Endothelial cell of umbilical vein (primary cell): Measurements from ENCODE around the gene GLP1R. TPM values are rescaled to one million over a fixed set of nuclear protein-coding genes. Genes with fewer than 3 reads are reported as not detected.

Source experiments
- BruUV-seq: library from RNA; stranded (reverse); fragments of 400-500 nt; replicated peaks from 2 replicates; lab custom pipeline; 2021; lab: Mats Ljungman, UMichigan
- CTCF ChIA-PET: fragments of 300-600, 350-600 bp; sonication (Branson Sonifier 250); formaldehyde crosslinking; loops from one replicate; lab custom pipeline; 2021; ENCODE audit warnings: antibody characterized with exemption, inconsistent platforms; lab: Charles Lee
- POLR2A ChIA-PET: fragments of 300-600, 350-600 bp; sonication (Branson Sonifier 250); formaldehyde crosslinking; loops from one replicate; lab custom pipeline; 2021; ENCODE audit warnings: antibody characterized with exemption, inconsistent platforms; lab: Charles Lee
- DNase-seq: peaks from one replicate; pipeline ENCODE4 v3.0.0-alpha.2; 2011; ENCODE audit warnings: low read depth, low spot score
- FAIRE-seq: peaks from 2 replicates; lab custom pipeline; 2011; peaks lifted over from hg19 to GRCh38; lab: Jason Lieb, UNC
- H2AFZ ChIP-seq: 2 replicates; pipeline ENCODE4 v1.6.0; 2012; ENCODE audit warnings: low read depth, low read length, control low read depth, inconsistent platforms
- H3K27ac ChIP-seq: 2 replicates; pipeline ENCODE4 v1.5.1; 2011; ENCODE audit warnings: low read depth, mild to moderate bottlenecking, control low read depth, low read length, moderate library complexity; ENCODE audit not compliant: insufficient read depth
- H3K27me3 ChIP-seq, 2 experiments: 2 replicates each; pipeline versions ENCODE4 v1.6.0 to v1.6.1; 2011; ENCODE audit warnings: low read length in 2 of 2, mixed read lengths in 1 of 2; ENCODE audit not compliant: control insufficient read depth in 2 of 2, insufficient read depth in 2 of 2
- H3K36me3 ChIP-seq, 2 experiments: 2 replicates in 1 of 2; 3 replicates in 1 of 2; pipeline ENCODE4 v1.5.1; 2011; ENCODE audit warnings: low read length in 2 of 2, mild to moderate bottlenecking in 1 of 2, moderate library complexity in 1 of 2; ENCODE audit not compliant: control insufficient read depth in 2 of 2, insufficient read depth in 2 of 2; ENCODE audit errors: extremely low read depth in 1 of 2
- H3K4me1 ChIP-seq: 3 replicates; pipeline ENCODE4 v1.5.1; 2011; ENCODE audit warnings: mild to moderate bottlenecking, low read length; ENCODE audit not compliant: control insufficient read depth, insufficient read depth; ENCODE audit errors: extremely low read depth
- H3K4me2 ChIP-seq: 2 replicates; pipeline ENCODE4 v1.6.1; 2011; ENCODE audit warnings: low read length, control low read depth, mixed read lengths; ENCODE audit not compliant: insufficient read depth
- H3K4me3 ChIP-seq, 3 experiments: fragments of 200-600 bp in 1 of 3; sonication (generic), shearing (Covaris generic) in 1 of 3; replicated peaks in 1 of 3; 2 replicates each; pipeline ENCODE4 v1.5.1; 2011 to 2016; ENCODE audit warnings: control low read depth in 3 of 3, low read length in 3 of 3, mild to moderate bottlenecking in 2 of 3, inconsistent platforms in 1 of 3, low read depth in 1 of 3, moderate library complexity in 1 of 3; ENCODE audit not compliant: insufficient read depth in 1 of 3
- H3K79me2 ChIP-seq: 2 replicates; pipeline ENCODE4 v1.6.0; 2012; ENCODE audit warnings: low read length, inconsistent platforms; ENCODE audit not compliant: control insufficient read depth, insufficient read depth
- H3K9ac ChIP-seq: replicated peaks from 2 replicates; pipeline ENCODE3; 2011; ENCODE audit warnings: low read length, control low read depth; ENCODE audit not compliant: insufficient read depth; ENCODE audit errors: extremely low read depth
- H3K9me1 ChIP-seq: replicated peaks from 3 replicates; pipeline ENCODE4 v1.6.0; 2011; ENCODE audit warnings: mild to moderate bottlenecking, low read length; ENCODE audit not compliant: control insufficient read depth, insufficient read depth; ENCODE audit errors: extremely low read depth
- H3K9me3 ChIP-seq: replicated peaks from 2 replicates; pipeline ENCODE4 v1.5.1; 2012; ENCODE audit warnings: low read length, inconsistent platforms; ENCODE audit not compliant: control insufficient read depth, insufficient read depth
- H4K20me1 ChIP-seq: replicated peaks from 2 replicates; pipeline ENCODE3; 2011; ENCODE audit warnings: mild to moderate bottlenecking, low read length; ENCODE audit not compliant: control insufficient read depth, insufficient read depth; ENCODE audit errors: extremely low read depth
- EZH2 ChIP-seq: IDR thresholded peaks from 2 replicates; pipeline ENCODE4 v1.6.1; 2012; ENCODE audit warnings: borderline replicate concordance, low read depth, mild to moderate bottlenecking, moderate library complexity, low read length, inconsistent platforms; ENCODE audit not compliant: severe bottlenecking
- FOS ChIP-seq: IDR thresholded peaks from 2 replicates; pipeline ENCODE4 v1.6.1; 2011; ENCODE audit warnings: mild to moderate bottlenecking, low read length, moderate library complexity, borderline replicate concordance; ENCODE audit not compliant: insufficient read depth
- GATA2 ChIP-seq: IDR thresholded peaks from 2 replicates; pipeline ENCODE4 v1.7.0; 2011; ENCODE audit warnings: low read depth, mild to moderate bottlenecking, moderate library complexity, mixed read lengths, low read length; ENCODE audit not compliant: insufficient read length, insufficient read depth
- JUN ChIP-seq: IDR thresholded peaks from 2 replicates; pipeline ENCODE4 v1.6.1; 2011; ENCODE audit warnings: borderline replicate concordance, low read depth; ENCODE audit not compliant: insufficient read length, insufficient read depth
- MYC ChIP-seq: IDR thresholded peaks from one replicate; pipeline ENCODE4 v1.6.1; 2011; ENCODE audit warnings: mild to moderate bottlenecking, low read depth, low read length
- POLR2A ChIP-seq: IDR thresholded peaks from 2 replicates; pipeline ENCODE4 v1.6.1; 2012; ENCODE audit warnings: low read depth, mild to moderate bottlenecking, control low read depth, low read length
- POLR2AphosphoS5 ChIP-seq: IDR thresholded peaks from 2 replicates; pipeline ENCODE4 v1.6.1; 2012; ENCODE audit warnings: low read depth, mild to moderate bottlenecking, control low read depth, low read length, moderate library complexity; ENCODE audit not compliant: insufficient read depth
- dilution Hi-C: fragments of 300-500 bp; cut with MboI; formaldehyde crosslinking; loops from one replicate; pipeline ENCODE4 v1.15.0; 2019; ENCODE audit warnings: low sequenced_read_pairs; ENCODE audit not compliant: extremely low pct_ligation_motif_present
- intact Hi-C: fragments of 100-400 bp; cut with micrococcal nuclease; formaldehyde crosslinking; loops from one replicate; pipeline ENCODE4 v1.10.0; 2022
- polyA plus RNA-seq, 4 experiments: library from polyadenylated mRNA; depleted of rRNA in 3 of 4; stranded (reverse) in 3 of 4; unstranded in 1 of 4; fragments of >200 nt; gene quantifications; 2 replicates each; pipeline versions ENCODE4 v1.2.1 to v1.2.3, GENCODE V29; 2011 to 2012; ENCODE audit warnings: missing spikeins in 1 of 4
- total RNA-seq: library from RNA; stranded (reverse); gene quantifications from 2 replicates; pipeline ENCODE4 v1.2.3, GENCODE V29; 2021
- TF ChIP-seq, protein P1 (sequence below), 2 donors: IDR thresholded peaks; 1 replicate in 1 of 2; 2 replicates in 1 of 2; pipeline ENCODE4 v1.5.1; 2011; ENCODE audit warnings: low read length in 2 of 2, mild to moderate bottlenecking in 2 of 2, moderate library complexity in 2 of 2, control low read depth in 1 of 2, inconsistent platforms in 1 of 2, low read depth in 1 of 2; ENCODE audit not compliant: insufficient read depth in 1 of 2; ENCODE audit errors: extremely low read depth in 1 of 2
- TF ChIP-seq, protein P2 (sequence below): IDR thresholded peaks from 2 replicates; pipeline ENCODE4 v1.6.1; 2011; ENCODE audit not compliant: insufficient read depth, insufficient read length

The GLP1R gene
- total and polyA plus RNA-seq, 2 donors (not counting 3 experiments of a cell fraction or from before 2014, with no cell fraction given) = not detected

DNA sequence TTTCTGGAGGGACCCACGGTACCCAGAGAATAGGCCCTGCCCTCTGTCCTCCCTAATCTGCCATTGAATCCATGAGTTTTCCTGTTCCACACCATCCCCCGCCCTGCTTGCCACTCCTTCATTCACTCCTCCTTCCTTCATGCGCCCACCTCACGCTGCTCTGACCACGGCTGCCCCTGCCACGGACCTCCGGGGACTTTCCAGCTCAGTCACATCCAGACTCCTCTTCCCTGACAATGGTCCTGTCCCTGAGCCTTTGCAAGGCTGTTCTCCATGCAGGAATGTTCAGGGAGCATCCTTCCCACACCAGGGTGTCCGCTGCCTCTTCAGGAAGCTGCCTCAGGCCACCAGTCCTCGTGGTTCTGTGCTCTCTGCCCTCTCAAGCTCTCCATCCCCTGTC lies 25.9 kb downstream of the GLP1R start:
- Histone ChIP-seq H4K20me1 (no peaks in the 10 kb centered on the region), H3K4me3 (no peak overlapping the region), H3K27ac (no peak overlapping the region), H3K9me1 (no peaks in the 10 kb centered on the region), H3K4me1 (no peaks in the 10 kb centered on the region), H2AFZ (no peak overlapping the region), H3K9ac (no peak overlapping the region), H3K27me3 (no peaks in the 10 kb centered on the region), H3K9me3 (no peaks in the 10 kb centered on the region), H3K4me2 (no peak overlapping the region), H3K36me3 (no peaks in the 10 kb centered on the region), H3K79me2 (no peaks in the 10 kb centered on the region)
- TF ChIP-seq, protein P1, sequence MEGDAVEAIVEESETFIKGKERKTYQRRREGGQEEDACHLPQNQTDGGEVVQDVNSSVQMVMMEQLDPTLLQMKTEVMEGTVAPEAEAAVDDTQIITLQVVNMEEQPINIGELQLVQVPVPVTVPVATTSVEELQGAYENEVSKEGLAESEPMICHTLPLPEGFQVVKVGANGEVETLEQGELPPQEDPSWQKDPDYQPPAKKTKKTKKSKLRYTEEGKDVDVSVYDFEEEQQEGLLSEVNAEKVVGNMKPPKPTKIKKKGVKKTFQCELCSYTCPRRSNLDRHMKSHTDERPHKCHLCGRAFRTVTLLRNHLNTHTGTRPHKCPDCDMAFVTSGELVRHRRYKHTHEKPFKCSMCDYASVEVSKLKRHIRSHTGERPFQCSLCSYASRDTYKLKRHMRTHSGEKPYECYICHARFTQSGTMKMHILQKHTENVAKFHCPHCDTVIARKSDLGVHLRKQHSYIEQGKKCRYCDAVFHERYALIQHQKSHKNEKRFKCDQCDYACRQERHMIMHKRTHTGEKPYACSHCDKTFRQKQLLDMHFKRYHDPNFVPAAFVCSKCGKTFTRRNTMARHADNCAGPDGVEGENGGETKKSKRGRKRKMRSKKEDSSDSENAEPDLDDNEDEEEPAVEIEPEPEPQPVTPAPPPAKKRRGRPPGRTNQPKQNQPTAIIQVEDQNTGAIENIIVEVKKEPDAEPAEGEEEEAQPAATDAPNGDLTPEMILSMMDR (IDR thresholded peaks at IDR 0.05; ENCODE audit: extremely low read depth in 1 of 2, insufficient read depth in 1 of 2, low read depth in 1 of 2, low read length in 2 of 2) = no peak
- TF ChIP-seq EZH2 (no peak), POLR2A (no peak), GATA2 (no peak)
- DNase-seq (no peak), FAIRE-seq (no peak)
- intact Hi-C loops (no loop called here), dilution Hi-C loops (no loop called here)
- CTCF ChIA-PET = no interaction called here
- BruUV-seq = no TSS peak
- POLR2A ChIA-PET = no interaction called here

DNA sequence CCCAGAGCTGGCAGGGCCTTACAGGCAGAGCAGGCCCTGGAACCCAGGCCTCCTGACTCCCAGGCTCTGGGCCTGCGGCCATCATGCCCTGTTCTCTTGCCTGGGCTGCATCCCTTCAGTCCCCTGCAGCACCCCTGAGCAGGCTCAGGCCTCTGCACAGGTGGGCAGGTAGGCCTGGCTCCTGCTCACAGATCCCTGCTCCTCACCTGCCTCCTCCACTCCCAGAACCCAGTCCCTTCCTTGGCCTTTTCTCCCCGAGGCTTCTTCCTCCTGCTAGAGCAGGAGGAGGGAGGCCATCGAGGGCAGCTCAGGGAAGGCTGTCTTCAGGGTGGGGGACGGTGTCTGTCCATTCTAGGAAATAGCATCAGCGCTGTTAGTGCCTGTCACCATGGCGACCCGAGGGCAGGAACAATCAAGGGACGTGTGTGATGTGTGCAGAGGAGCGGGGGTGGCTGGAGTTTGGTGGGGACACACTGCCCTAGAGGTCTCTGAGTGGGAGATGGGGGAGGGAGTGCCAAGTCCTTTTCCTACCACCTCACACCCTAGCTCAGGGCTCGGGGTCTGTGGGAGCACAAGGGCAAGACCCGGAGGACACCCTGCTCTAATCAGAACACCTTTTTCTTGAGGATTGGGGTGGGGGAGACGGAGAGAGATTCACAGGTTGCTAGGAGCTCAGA lies 26.6 kb downstream of the GLP1R start:
- dilution Hi-C loops = no loop called here
- no TSS peak for BruUV-seq
- H3K9me1 ChIP-seq = no peaks in the 10 kb centered on the region
- no peaks in the 10 kb centered on the region for H3K4me1 ChIP-seq
- no peak overlapping the region for H3K9ac ChIP-seq
- intact Hi-C loops = no loop called here
- H3K4me3 ChIP-seq = no peak overlapping the region
- no peaks in the 10 kb centered on the region for H3K36me3 ChIP-seq
- no peak for FAIRE-seq
- H3K9me3 ChIP-seq = no peaks in the 10 kb centered on the region
- ChIA-PET CTCF (no interaction called here), POLR2A (no interaction called here)
- no peak overlapping the region for H3K27ac ChIP-seq
- H2AFZ ChIP-seq = no peak overlapping the region
- no peak for DNase-seq
- H3K4me2 ChIP-seq = no peak overlapping the region
- no peaks in the 10 kb centered on the region for H3K79me2 ChIP-seq
- H4K20me1 ChIP-seq = no peaks in the 10 kb centered on the region
- no peaks in the 10 kb centered on the region for H3K27me3 ChIP-seq
- TF ChIP-seq POLR2AphosphoS5 (no peak), FOS (no peak), POLR2A (no peak), JUN (no peak), EZH2 (no peak), MYC (no peak), GATA2 (no peak)
- TF ChIP-seq, protein P2, sequence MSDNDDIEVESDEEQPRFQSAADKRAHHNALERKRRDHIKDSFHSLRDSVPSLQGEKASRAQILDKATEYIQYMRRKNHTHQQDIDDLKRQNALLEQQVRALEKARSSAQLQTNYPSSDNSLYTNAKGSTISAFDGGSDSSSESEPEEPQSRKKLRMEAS = no peak
- TF ChIP-seq, protein P1 (IDR thresholded peaks at IDR 0.05; ENCODE audit: extremely low read depth in 1 of 2, insufficient read depth in 1 of 2, low read depth in 1 of 2, low read length in 2 of 2) = no peak
